OCI-LY1 (cell line): ENCODE results near the gene CCNC.
"Not testable (repeated sequence)": the region's sequence is repeated elsewhere in the genome, so short reads cannot be mapped to it uniquely, and the experiment has no call there.

Experiments used
- EZH2 ChIP-seq: fragments of 200-600 bp; sonication (generic), shearing (Covaris generic); IDR thresholded peaks from 2 replicates; pipeline ENCODE4 v1.8.0; 2017; ENCODE audit warnings: borderline replicate concordance, mixed run types, mild to moderate bottlenecking, antibody characterized with exemption, low read length, moderate library complexity, mixed read lengths
- TF ChIP-seq, protein P1 (sequence below): fragments of 200-600 bp; sonication (generic), shearing (Covaris generic); IDR thresholded peaks from 2 replicates; pipeline ENCODE4 v1.5.1; 2017; ENCODE audit warnings: mild to moderate bottlenecking, antibody characterized with exemption, low read length, moderate library complexity, mixed read lengths

DNA sequence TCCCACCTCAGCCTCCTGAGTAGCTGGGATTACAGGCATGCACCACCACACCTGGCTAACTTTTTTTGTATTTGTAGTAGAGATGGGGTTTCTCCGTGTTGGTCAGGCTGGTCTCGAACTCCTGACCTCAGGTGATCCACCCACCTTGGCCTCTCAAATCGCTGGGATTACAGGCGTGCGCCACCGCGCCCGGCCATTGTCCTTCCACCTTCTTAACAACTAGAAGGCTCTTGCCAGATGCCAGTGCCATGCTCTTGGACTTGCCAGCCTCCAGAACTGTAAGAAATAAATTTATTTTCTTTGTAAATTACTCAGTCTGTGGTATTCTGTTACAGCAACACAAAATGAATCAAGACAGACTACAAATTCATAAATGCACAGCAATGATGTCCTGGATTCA is 26.2 kb upstream of the CCNC start:
- TF ChIP-seq EZH2 = not testable (repeated sequence)
- TF ChIP-seq, protein P1, sequence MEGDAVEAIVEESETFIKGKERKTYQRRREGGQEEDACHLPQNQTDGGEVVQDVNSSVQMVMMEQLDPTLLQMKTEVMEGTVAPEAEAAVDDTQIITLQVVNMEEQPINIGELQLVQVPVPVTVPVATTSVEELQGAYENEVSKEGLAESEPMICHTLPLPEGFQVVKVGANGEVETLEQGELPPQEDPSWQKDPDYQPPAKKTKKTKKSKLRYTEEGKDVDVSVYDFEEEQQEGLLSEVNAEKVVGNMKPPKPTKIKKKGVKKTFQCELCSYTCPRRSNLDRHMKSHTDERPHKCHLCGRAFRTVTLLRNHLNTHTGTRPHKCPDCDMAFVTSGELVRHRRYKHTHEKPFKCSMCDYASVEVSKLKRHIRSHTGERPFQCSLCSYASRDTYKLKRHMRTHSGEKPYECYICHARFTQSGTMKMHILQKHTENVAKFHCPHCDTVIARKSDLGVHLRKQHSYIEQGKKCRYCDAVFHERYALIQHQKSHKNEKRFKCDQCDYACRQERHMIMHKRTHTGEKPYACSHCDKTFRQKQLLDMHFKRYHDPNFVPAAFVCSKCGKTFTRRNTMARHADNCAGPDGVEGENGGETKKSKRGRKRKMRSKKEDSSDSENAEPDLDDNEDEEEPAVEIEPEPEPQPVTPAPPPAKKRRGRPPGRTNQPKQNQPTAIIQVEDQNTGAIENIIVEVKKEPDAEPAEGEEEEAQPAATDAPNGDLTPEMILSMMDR = not testable (repeated sequence)
